HPDE6-E6E7 (cell line): ENCODE results near the gene VASP.
A peak's percentile ranks its signal among the peaks of the same experiment; 100 is the strongest.

Experiments used
- DNase-seq: peaks from one replicate; pipeline ENCODE4 v3.0.0; 2011; ENCODE audit warnings: missing footprints; ENCODE audit errors: extremely low spot score

Gene VASP

GRCh38 chr19:45547965-45548609 is 40.8 kb downstream of the VASP start:
- peak; percentile 60 for DNase-seq

- no peak for DNase-seq
Measured at GRCh38 chr19:45553464-45553863, 46.2 kb downstream of the VASP start.

- DNase-seq: no peak
Measured at GRCh38 chr19:45554481-45554880, 47.2 kb downstream of the VASP start.

GRCh38 chr19:45556835-45557234 is 49.6 kb downstream of the VASP start:
- DNase-seq: no peak

GRCh38 chr19:45558399-45558878 is 51.2 kb downstream of the VASP start:
- DNase-seq: peak; percentile 41

- no peak for DNase-seq
Measured at GRCh38 chr19:45560038-45560437, 52.8 kb downstream of the VASP start.

GRCh38 chr19:45560686-45561085 is 53.4 kb downstream of the VASP start:
- no peak for DNase-seq

GRCh38 chr19:45564131-45564780 is 57.0 kb downstream of the VASP start:
- DNase-seq: no peak

- DNase-seq: no peak
Measured at GRCh38 chr19:45567609-45568008, 60.3 kb downstream of the VASP start.

GRCh38 chr19:45568732-45569131 is 61.5 kb downstream of the VASP start:
- DNase-seq: peak; percentile 60

- no peak for DNase-seq
Measured at GRCh38 chr19:45569619-45570421, 62.5 kb downstream of the VASP start.

GRCh38 chr19:45571457-45572220 is 64.4 kb downstream of the VASP start:
- no peak for DNase-seq

- no peak for DNase-seq
Measured at GRCh38 chr19:45574526-45574925, 67.2 kb downstream of the VASP start.

GRCh38 chr19:45575216-45575615 is 67.9 kb downstream of the VASP start:
- no peak for DNase-seq
